Heart left ventricle (tissue), 16 donors: ENCODE data around the gene BUB1. TPM values are rescaled to one million over a fixed set of nuclear protein-coding genes. Genes with fewer than 3 reads are reported as not detected.
"Not testable (repeated sequence)": the region's sequence is repeated elsewhere in the genome, so short reads cannot be mapped to it uniquely, and the experiment has no call there.

Experiments used
- ATAC-seq, 4 donors: fragments of 200-7000 bp; cut with Tn5 transposase; one replicate each; pipeline ENCODE4 v1.9.1; 2020 to 2022; ENCODE audit warnings: moderate library complexity in 4 of 4, mild to moderate bottlenecking in 3 of 4, moderate number of reproducible peaks in 1 of 4
- DNase-seq, 5 donors: peaks; one replicate each; pipeline ENCODE4 v3.0.0-alpha.2; 2020
- H3K27ac ChIP-seq, 12 donors: fragments of 200-600 bp; sonication (generic) in 4 of 12; one replicate each; pipeline versions ENCODE4 v1.5.0 to v1.8.0; 2016 to 2022; ENCODE audit warnings: mild to moderate bottlenecking in 2 of 12
- H3K27me3 ChIP-seq, 9 donors: fragments of 200-600 bp; sonication (generic) in 2 of 9; one replicate each; pipeline versions ENCODE4 v1.5.1 to v1.8.0; 2016 to 2022; ENCODE audit warnings: mild to moderate bottlenecking in 3 of 9
- H3K36me3 ChIP-seq, 9 donors: fragments of 200-600 bp; sonication (generic) in 2 of 9; one replicate each; pipeline versions ENCODE4 v1.5.0 to v1.8.0; 2018 to 2022; ENCODE audit warnings: mild to moderate bottlenecking in 2 of 9
- H3K4me1 ChIP-seq, 12 donors: fragments of 200-600 bp; sonication (generic) in 4 of 12; one replicate each; pipeline versions ENCODE4 v1.5.0 to v1.8.0; 2016 to 2022; ENCODE audit warnings: mild to moderate bottlenecking in 3 of 12
- H3K4me3 ChIP-seq, 12 donors: fragments of 200-600 bp; sonication (generic) in 4 of 12; one replicate each; pipeline versions ENCODE4 v1.5.0 to v1.8.0; 2017 to 2022; ENCODE audit warnings: mild to moderate bottlenecking in 9 of 12, moderate library complexity in 4 of 12
- H3K9me3 ChIP-seq, 12 donors: fragments of 200-600 bp; sonication (generic) in 4 of 12; one replicate each; pipeline versions ENCODE4 v1.5.0 to v1.8.0; 2016 to 2022; ENCODE audit warnings: mild to moderate bottlenecking in 1 of 12
- CTCF ChIP-seq, 12 donors: fragments of 200-600 bp; sonication (generic) in 4 of 12; IDR thresholded peaks; one replicate each; pipeline versions ENCODE4 v1.5.0 to v1.8.0; 2018 to 2022; ENCODE audit warnings: antibody characterized with exemption in 12 of 12, mild to moderate bottlenecking in 5 of 12
- POLR2A ChIP-seq, 2 donors: fragments of 450-650 bp; IDR thresholded peaks; one replicate each; pipeline ENCODE4 v1.6.1; 2017; ENCODE audit warnings: antibody characterized with exemption in 2 of 2, mild to moderate bottlenecking in 2 of 2, moderate library complexity in 2 of 2
- WGBS, 4 donors: extraction: QIAGEN DNeasy Blood & Tissue Kit in 2 of 4; methylation state at CpG; one replicate each; pipeline versions ENCODE4 v1.1.5 to v1.1.7; 2013 to 2018; 5-methylcytosine and 5-hydroxymethylcytosine counted together
- intact Hi-C, 10 donors: fragments of 100-400 bp; cut with DNase I; formaldehyde crosslinking; loops; one replicate each; pipeline versions ENCODE4 v1.11.1 to v1.14.2; 2022
- polyA plus RNA-seq, 2 donors: library from polyadenylated mRNA; stranded (reverse); fragments of 200-250 nt; gene quantifications; one replicate each; pipeline ENCODE4 v1.2.3, GENCODE V29; 2013
- total RNA-seq, 9 donors: library from RNA; depleted of rRNA in 2 of 9; stranded (reverse); fragments of >200 nt in 2 of 9; fragmentation: NEBNext Ultra II Directional in 3 of 9; extraction: Animal tissue kit (Norgen Biotek cat#: 25700) in 3 of 9; gene quantifications; one replicate each; pipeline versions ENCODE4 v1.1.0 to v1.2.4, GENCODE V29; 2016 to 2023
- donor health status: ischemic (EF 13 %, LVEDD 7.1; RV severe dilation, severe dysfunction).
- donor health status: healthy with polysubstance abuse.
- donor health status: DM: no; HTN: yes; CAD: no.
- donor health status: DM: no; HTN: no; CAD: no.
- donor health status: ischemic (EF 25% LVEDD 6.9; RV normal size, moderate dysfunction).
- donor health status: ischemic (EF 25% LVEDD 5.7; RV mildly dilated, moderate dysfunction).
- donor health status: healthy.
- donor health status: DM: yes; HTN: yes; CAD: no.
- donor health status: ischemic (EF 35%, LVEDD 5.7; RV mildly dilated, moderate dysfunction).
- donor health status: nonischemic (EF 11% LVEDD 7.7; RV severe dilation, severe dysfunction).
- donor health status: DM: yes; HTN: yes; CAD: no.
- donor health status: PGD.
- donor health status: ischemic (EF 29% LVEDD 5.4; RV normal size, mild dysfunction).
- donor health status: nonischemic (EF 23%, LVEDD 6.1; RV moderate dilation, normal function).

Gene BUB1
- total and polyA plus RNA-seq, 11 donors = 0.11 to 8.3 (median 0.91) TPM; not detected in 1

GRCh38 chr2:110702514-110703380, 24.9 kb upstream of the BUB1 start:
- Histone ChIP-seq H3K4me1 (peaks cover 0 to 3% (median 0%) of the 10 kb centered on the region in 12 donors), H3K4me3 (no peak overlapping the region), H3K9me3 (no peaks in the 10 kb centered on the region), H3K36me3 (no peaks in the 10 kb centered on the region), H3K27me3 (peaks cover 0 to 3% (median 0%) of the 10 kb centered on the region in 9 donors), H3K27ac (no peak overlapping the region)
- 58 to 64% (median 60%) methylated on average over 2 of the region's 2 CpGs for WGBS, 4 donors
- intact Hi-C loops = no loop called here
- no peak for TF ChIP-seq POLR2A (IDR thresholded peaks at IDR 0.05)
- no peak for TF ChIP-seq CTCF (IDR thresholded peaks at IDR 0.05)
- no peak for ATAC-seq
- no peak for DNase-seq

- H3K4me1 ChIP-seq, intact Hi-C loops, H3K36me3 ChIP-seq, H3K4me3 ChIP-seq, H3K27me3 ChIP-seq, H3K27ac ChIP-seq, H3K9me3 ChIP-seq, DNase-seq: not testable (repeated sequence)
- WGBS, 4 donors = no CpG with 5 or more reads among the region's 6 CpGs
- ATAC-seq = peak in 1 of 4 donors; percentile 85
Observed at GRCh38 chr2:110698253-110698652, 20.4 kb upstream of the BUB1 start.

GRCh38 chr2:110695146-110695898, 17.5 kb upstream of the BUB1 start:
- H3K4me3 ChIP-seq, H3K27me3 ChIP-seq, H3K36me3 ChIP-seq, H3K9me3 ChIP-seq, H3K27ac ChIP-seq, H3K4me1 ChIP-seq, intact Hi-C loops, DNase-seq, ATAC-seq: not testable (repeated sequence)
- 17 to 28% (median 24%) methylated on average over 5 of the region's 5 CpGs for WGBS, 4 donors

- H3K4me3 ChIP-seq = no peak overlapping the region
- peaks cover 0 to 5% (median 0%) of the 10 kb centered on the region in 9 donors for H3K27me3 ChIP-seq
- DNase-seq (no peak), ATAC-seq (no peak)
- peaks cover 0 to 11% (median 1%) of the 10 kb centered on the region in 12 donors for H3K9me3 ChIP-seq
- peaks cover 0 to 8% (median 0%) of the 10 kb centered on the region in 12 donors for H3K4me1 ChIP-seq
- intact Hi-C loops = no loop called here
- no peaks in the 10 kb centered on the region for H3K36me3 ChIP-seq
- no peak overlapping the region for H3K27ac ChIP-seq
- WGBS, 4 donors = 90 to 95% (median 94%) methylated on average over 11 of the region's 11 CpGs
- no peak for TF ChIP-seq POLR2A (IDR thresholded peaks at IDR 0.05)
- TF ChIP-seq CTCF (IDR thresholded peaks at IDR 0.05) = no peak
Observed at GRCh38 chr2:110691612-110692258, 13.9 kb upstream of the BUB1 start.
